Measurements from ENCODE around the gene AIP. TPM values are rescaled to one million over a fixed set of nuclear protein-coding genes. Genes with fewer than 3 reads are reported as not detected.

AIP gene
- total RNA-seq, 1 experiment from 2014 or later = 110 TPM

DNA sequence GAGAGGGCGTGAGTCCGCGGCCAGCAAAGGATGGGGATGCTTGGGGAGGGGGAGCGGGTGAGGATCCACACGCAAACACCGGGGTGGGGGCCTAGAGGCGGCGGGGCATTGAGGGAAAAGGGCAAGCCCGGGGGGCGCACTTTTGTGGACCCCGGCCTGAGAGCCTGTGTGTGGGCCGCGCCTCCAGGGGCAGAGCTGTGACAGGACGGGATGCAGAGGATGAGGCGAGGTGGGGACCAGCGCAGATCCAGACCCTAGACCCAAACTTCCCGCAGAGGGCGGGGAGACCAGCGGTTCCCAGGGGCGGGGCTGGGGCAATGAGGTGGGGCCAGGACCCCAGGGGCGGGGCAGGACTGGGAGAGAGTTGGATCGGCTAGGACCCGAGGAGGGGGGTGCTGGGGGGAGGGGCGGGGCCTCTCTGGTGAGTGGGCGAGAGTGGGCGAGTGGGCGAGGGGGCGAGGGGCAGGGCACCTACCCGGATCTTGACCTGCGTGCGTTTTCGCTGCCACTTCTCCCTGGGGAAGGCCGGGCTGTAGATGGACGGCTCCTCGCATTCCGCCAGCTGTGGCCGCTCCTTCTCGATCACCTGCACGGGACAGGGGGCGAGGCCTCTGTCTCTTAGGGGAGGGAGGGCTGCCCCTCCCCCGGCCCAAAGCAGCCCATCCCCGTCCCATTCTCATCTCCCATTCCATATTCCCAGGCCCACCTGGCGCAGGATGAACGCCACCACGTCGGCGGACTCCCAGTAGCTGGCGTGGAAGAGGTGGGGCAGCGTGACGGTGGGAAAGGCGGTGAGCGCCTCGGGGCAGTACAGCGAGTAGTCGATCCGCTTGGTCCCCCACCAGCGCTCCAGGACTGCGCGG is 11.8 kb downstream of the AIP start:
- H3K4me3 ChIP-seq (ENCODE audit: low read depth, low read length) = no peak overlapping the region
- Mint-ChIP-seq H3K27me3 (ENCODE audit: insufficient read depth, unreplicated experiment) (no peaks in the 10 kb centered on the region), H3K36me3 (ENCODE audit: insufficient read depth, unreplicated experiment) (peaks cover 87% of the 10 kb centered on the region), H3K4me3 (ENCODE audit: unreplicated experiment) (no peak overlapping the region), H3K9me3 (ENCODE audit: unreplicated experiment) (no peaks in the 10 kb centered on the region), H3K27ac (ENCODE audit: unreplicated experiment) (no peak overlapping the region), H3K4me1 (ENCODE audit: low read depth, unreplicated experiment) (peaks cover 3% of the 10 kb centered on the region)
- POLR2A ChIA-PET = no interaction called here
- CTCF ChIA-PET = interaction anchor here (0.7 kb wide), 1 partner anchor 817 kb away, joined by 4 read pairs; no protein-coding TSS in a partner anchor
- BruUV-seq (replicated peaks) = no TSS peak
- DNase-seq = peak in 1 of 2 experiments; percentile 46
- intact Hi-C loops (cut with micrococcal nuclease; ENCODE audit: unreplicated experiment) = no loop called here
- H3K36me3 ChIP-seq (ENCODE audit: control insufficient read depth, insufficient read depth, low read length) = peaks cover 8% of the 10 kb centered on the region; the same call in 1 of the 2 replicates
- TF ChIP-seq, protein P1, sequence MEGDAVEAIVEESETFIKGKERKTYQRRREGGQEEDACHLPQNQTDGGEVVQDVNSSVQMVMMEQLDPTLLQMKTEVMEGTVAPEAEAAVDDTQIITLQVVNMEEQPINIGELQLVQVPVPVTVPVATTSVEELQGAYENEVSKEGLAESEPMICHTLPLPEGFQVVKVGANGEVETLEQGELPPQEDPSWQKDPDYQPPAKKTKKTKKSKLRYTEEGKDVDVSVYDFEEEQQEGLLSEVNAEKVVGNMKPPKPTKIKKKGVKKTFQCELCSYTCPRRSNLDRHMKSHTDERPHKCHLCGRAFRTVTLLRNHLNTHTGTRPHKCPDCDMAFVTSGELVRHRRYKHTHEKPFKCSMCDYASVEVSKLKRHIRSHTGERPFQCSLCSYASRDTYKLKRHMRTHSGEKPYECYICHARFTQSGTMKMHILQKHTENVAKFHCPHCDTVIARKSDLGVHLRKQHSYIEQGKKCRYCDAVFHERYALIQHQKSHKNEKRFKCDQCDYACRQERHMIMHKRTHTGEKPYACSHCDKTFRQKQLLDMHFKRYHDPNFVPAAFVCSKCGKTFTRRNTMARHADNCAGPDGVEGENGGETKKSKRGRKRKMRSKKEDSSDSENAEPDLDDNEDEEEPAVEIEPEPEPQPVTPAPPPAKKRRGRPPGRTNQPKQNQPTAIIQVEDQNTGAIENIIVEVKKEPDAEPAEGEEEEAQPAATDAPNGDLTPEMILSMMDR (IDR thresholded peaks at IDR 0.05; ENCODE audit: insufficient read depth in 1 of 2, low read depth in 1 of 2, low read length in 1 of 2, severe bottlenecking in 1 of 2, unreplicated experiment in 1 of 2) = no peak
- 0 out of 2 replicates have a peak, but pooled peaks cover 5% of the 10 kb centered on the region for H3K4me1 ChIP-seq
- no peaks in the 10 kb centered on the region for H3K9me3 ChIP-seq
- no peaks in the 10 kb centered on the region for H3K27me3 ChIP-seq (replicated peaks; ENCODE audit: control insufficient read depth, insufficient read depth, low read length)

DNA sequence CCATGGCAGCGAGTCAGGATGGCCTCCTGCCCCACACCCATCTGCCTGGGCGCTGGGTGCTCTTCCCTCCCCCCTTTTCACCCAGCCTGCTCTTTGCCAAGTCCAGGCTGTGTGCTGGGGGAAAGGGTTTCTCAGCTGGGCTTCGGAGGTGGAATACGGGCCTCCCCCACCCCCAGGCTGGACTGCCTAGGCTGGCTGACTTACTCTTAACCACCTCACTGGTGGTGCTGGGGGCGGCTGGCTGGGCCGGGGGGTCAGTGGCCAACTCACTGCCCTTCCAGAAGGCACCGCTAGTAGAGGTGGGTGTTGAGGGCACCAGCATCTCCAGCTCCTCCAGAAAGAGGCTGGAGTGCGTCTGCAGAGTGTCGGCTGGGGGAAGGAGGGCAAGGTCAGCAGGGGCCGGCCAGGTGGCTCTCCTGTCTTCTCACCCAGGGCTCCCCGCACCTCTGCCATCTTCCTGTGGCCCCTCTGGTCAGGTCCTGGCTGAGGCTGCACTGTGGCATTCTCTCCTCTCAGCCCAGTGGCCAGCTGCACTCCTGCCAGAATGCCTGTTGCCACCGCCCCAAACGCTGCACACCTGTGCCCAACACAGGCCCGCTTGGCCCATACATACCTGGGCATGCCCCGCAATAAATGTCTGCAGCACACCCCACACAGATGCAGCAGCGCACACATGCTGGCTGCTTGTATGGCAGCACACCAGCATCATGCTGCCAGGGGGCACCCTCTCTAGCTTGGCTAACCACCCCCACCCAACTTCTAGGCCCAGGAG is 12.6 kb downstream of the AIP start:
- 0 out of 2 replicates have a peak, but pooled peaks cover 5% of the 10 kb centered on the region for H3K4me1 ChIP-seq
- no peaks in the 10 kb centered on the region for H3K9me3 ChIP-seq
- ChIA-PET CTCF (interaction anchor here (0.7 kb wide), 1 partner anchor 816 kb away, joined by 4 read pairs; no protein-coding TSS in a partner anchor), POLR2A (interaction anchor here (0.6 kb wide), 1 partner anchor 18 kb away, joined by 3 read pairs; no protein-coding TSS in a partner anchor)
- H3K4me1 Mint-ChIP-seq (ENCODE audit: low read depth, unreplicated experiment) = no peaks in the 10 kb centered on the region
- intact Hi-C loops (cut with micrococcal nuclease; ENCODE audit: unreplicated experiment) = no loop called here
- BruUV-seq (replicated peaks) = no TSS peak
- H3K27ac Mint-ChIP-seq (ENCODE audit: unreplicated experiment) = no peak overlapping the region
- DNase-seq = no peak
- H3K9me3 Mint-ChIP-seq (ENCODE audit: unreplicated experiment) = no peaks in the 10 kb centered on the region
- peaks cover 6% of the 10 kb centered on the region; the same call in 1 of the 2 replicates for H3K36me3 ChIP-seq (ENCODE audit: control insufficient read depth, insufficient read depth, low read length)
- H3K27me3 ChIP-seq (replicated peaks; ENCODE audit: control insufficient read depth, insufficient read depth, low read length) = no peaks in the 10 kb centered on the region
- H3K36me3 Mint-ChIP-seq (ENCODE audit: insufficient read depth, unreplicated experiment) = peaks cover 81% of the 10 kb centered on the region
- no peaks in the 10 kb centered on the region for H3K27me3 Mint-ChIP-seq (ENCODE audit: insufficient read depth, unreplicated experiment)
- TF ChIP-seq, protein P1 (IDR thresholded peaks at IDR 0.05; ENCODE audit: insufficient read depth in 1 of 2, low read depth in 1 of 2, low read length in 1 of 2, severe bottlenecking in 1 of 2, unreplicated experiment in 1 of 2) = no peak
- no peak overlapping the region for H3K4me3 ChIP-seq (ENCODE audit: low read depth, low read length)
- no peak overlapping the region for H3K4me3 Mint-ChIP-seq (ENCODE audit: unreplicated experiment)

DNA sequence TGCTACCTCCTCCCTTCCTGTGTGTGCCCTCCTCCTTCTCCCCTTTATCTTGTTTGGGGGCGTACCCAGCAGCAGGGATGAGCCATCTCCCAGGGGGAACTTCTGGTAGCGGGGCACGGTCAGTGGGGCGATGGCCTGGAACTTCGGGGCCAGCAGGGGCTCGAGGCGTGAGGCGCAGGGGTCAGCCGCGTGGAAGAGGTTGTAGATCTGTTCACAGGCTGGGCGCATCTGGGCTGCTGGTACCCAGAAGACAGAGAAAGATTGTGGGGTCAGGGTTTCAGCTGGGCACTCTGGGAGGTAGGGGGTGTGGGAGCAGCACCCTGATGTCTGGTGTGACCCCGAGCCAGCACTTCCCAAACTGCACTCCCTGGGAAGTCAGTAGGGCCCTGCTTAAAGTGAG is 13.3 kb downstream of the AIP start:
- H3K27ac Mint-ChIP-seq (ENCODE audit: unreplicated experiment) = no peak overlapping the region
- Histone ChIP-seq H3K36me3 (ENCODE audit: control insufficient read depth, insufficient read depth, low read length) (peaks cover 6% of the 10 kb centered on the region), H3K27me3 (replicated peaks; ENCODE audit: control insufficient read depth, insufficient read depth, low read length) (no peaks in the 10 kb centered on the region), H3K4me1 (0 out of 2 replicates have a peak, but pooled peaks cover 5% of the 10 kb centered on the region), H3K4me3 (ENCODE audit: low read depth, low read length) (no peak overlapping the region), H3K9me3 (no peaks in the 10 kb centered on the region)
- H3K27me3 Mint-ChIP-seq (ENCODE audit: insufficient read depth, unreplicated experiment) = no peaks in the 10 kb centered on the region
- H3K36me3 Mint-ChIP-seq (ENCODE audit: insufficient read depth, unreplicated experiment) = peaks cover 81% of the 10 kb centered on the region
- intact Hi-C loops (cut with micrococcal nuclease; ENCODE audit: unreplicated experiment) = no loop called here
- H3K4me1 Mint-ChIP-seq (ENCODE audit: low read depth, unreplicated experiment) = no peaks in the 10 kb centered on the region
- CTCF ChIA-PET = no interaction called here
- H3K9me3 Mint-ChIP-seq (ENCODE audit: unreplicated experiment) = no peaks in the 10 kb centered on the region
- TF ChIP-seq, protein P1 (IDR thresholded peaks at IDR 0.05; ENCODE audit: insufficient read depth in 1 of 2, low read depth in 1 of 2, low read length in 1 of 2, severe bottlenecking in 1 of 2, unreplicated experiment in 1 of 2) = no peak
- no peak for DNase-seq
- no TSS peak for BruUV-seq (replicated peaks)
- no peak overlapping the region for H3K4me3 Mint-ChIP-seq (ENCODE audit: unreplicated experiment)
- POLR2A ChIA-PET = no interaction called here
